Gastrocnemius medialis (tissue), 4 donors: ENCODE measurements around the gene C6orf89. TPM values are rescaled to one million over a fixed set of nuclear protein-coding genes. Genes with fewer than 3 reads are reported as not detected.
"Not testable (repeated sequence)": the region's sequence is repeated elsewhere in the genome, so short reads cannot be mapped to it uniquely, and the experiment has no call there.

ENCODE experiments used
- ATAC-seq, 2 donors: fragments of 150-250 bp; one replicate each; pipeline ENCODE4 v1.9.1; 2016
- DNase-seq, 2 donors: peaks; one replicate each; pipeline ENCODE4 v3.0.0-alpha.2; 2019
- H3K27ac ChIP-seq, 4 donors: fragments of 200-600 bp; sonication (generic); 1 replicate in 1 of 4; 2 replicates in 3 of 4; pipeline ENCODE4 v1.5.1; 2016 to 2018; ENCODE audit warnings: mild to moderate bottlenecking in 2 of 4, moderate library complexity in 1 of 4
- H3K27me3 ChIP-seq, 3 donors: fragments of 200-600 bp; sonication (generic) in 2 of 3; 1 replicate in 1 of 3; 2 replicates in 2 of 3; pipeline versions ENCODE4 v1.5.1 to v1.6.0; 2016 to 2019; ENCODE audit warnings: mild to moderate bottlenecking in 1 of 3, moderate library complexity in 1 of 3
- H3K36me3 ChIP-seq, 2 donors: fragments of 200-600 bp; sonication (generic) in 1 of 2; one replicate each; pipeline ENCODE4 v1.5.1; 2017 to 2018
- H3K4me1 ChIP-seq, 2 donors: fragments of 200-600 bp; sonication (generic) in 1 of 2; one replicate each; pipeline ENCODE4 v1.5.1; 2016 to 2017; ENCODE audit warnings: mild to moderate bottlenecking in 2 of 2
- H3K4me3 ChIP-seq, 4 donors: fragments of 200-600 bp; sonication (generic) in 3 of 4; 1 replicate in 1 of 4; 2 replicates in 3 of 4; pipeline ENCODE4 v1.5.1; 2016 to 2019; ENCODE audit warnings: mild to moderate bottlenecking in 2 of 4
- H3K9me3 ChIP-seq, 3 donors: fragments of 200-600 bp; sonication (generic) in 2 of 3; 1 replicate in 1 of 3; 2 replicates in 2 of 3; pipeline ENCODE4 v1.5.1; 2016 to 2019
- CTCF ChIP-seq, 5 experiments: fragments of 450-650 bp in 3 of 5; fragments of 200-600 bp in 2 of 5; sonication (generic) in 2 of 5; IDR thresholded peaks in 4 of 5; conservative IDR thresholded peaks in 1 of 5; 1 replicate in 4 of 5; 2 replicates in 1 of 5; pipeline ENCODE4 v1.5.1; 2016 to 2019; ENCODE audit warnings: antibody characterized with exemption in 5 of 5, mild to moderate bottlenecking in 3 of 5, moderate library complexity in 3 of 5
- POLR2A ChIP-seq, 2 donors: fragments of 450-650 bp; IDR thresholded peaks; one replicate each; pipeline ENCODE4 v1.6.1; 2017; ENCODE audit warnings: antibody characterized with exemption in 2 of 2, mild to moderate bottlenecking in 2 of 2, moderate library complexity in 2 of 2
- in situ Hi-C, 4 donors: fragments of 200-750 bp; cut with MboI; loops; one replicate each; pipeline versions ENCODE4 v1.15.0 to v1.8.0; 2017; ENCODE audit warnings: low sequenced_read_pairs in 4 of 4
- intact Hi-C: fragments of 100-400 bp; cut with DNase I; formaldehyde crosslinking; loops from one replicate; pipeline ENCODE4 v1.15.1; 2023; ENCODE audit warnings: low total_unique reads
- total RNA-seq, 4 donors: library from RNA; depleted of rRNA; stranded (reverse); fragments of >200 nt; gene quantifications; one replicate each; pipeline versions ENCODE4 v1.1.0 to v1.2.3, GENCODE V29; 2016

The C6orf89 gene
- total RNA-seq, 4 donors from 2014 or later = 30.8 to 53.2 (median 38.8) TPM

- Histone ChIP-seq H3K9me3 (no peaks in the 10 kb centered on the region), H3K4me1 (no peaks in the 10 kb centered on the region), H3K27me3 (no peaks in the 10 kb centered on the region), H3K27ac (no peak overlapping the region), H3K36me3 (no peaks in the 10 kb centered on the region), H3K4me3 (no peak overlapping the region)
- ATAC-seq (no peak), DNase-seq (no peak)
- in situ Hi-C loops (no loop called here), intact Hi-C loops (no loop called here)
- no peak for TF ChIP-seq POLR2A (IDR thresholded peaks at IDR 0.05)
- TF ChIP-seq CTCF (IDR thresholded peaks at IDR 0.05 in 4 of 5, conservative IDR thresholded peaks at IDR 0.05 in 1 of 5) = no peak
Observed at GRCh38 chr6:36940027-36940426, 54.3 kb downstream of the C6orf89 start.

- intact Hi-C loops, H3K36me3 ChIP-seq, H3K4me1 ChIP-seq, in situ Hi-C loops, ATAC-seq, H3K9me3 ChIP-seq, DNase-seq, H3K27ac ChIP-seq, H3K4me3 ChIP-seq, H3K27me3 ChIP-seq: not testable (repeated sequence)
Observed at GRCh38 chr6:36941561-36941960, 55.8 kb downstream of the C6orf89 start.

GRCh38 chr6:36942329-36942728 is 56.6 kb downstream of the C6orf89 start:
- DNase-seq, H3K4me3 ChIP-seq, ATAC-seq, H3K4me1 ChIP-seq, H3K27ac ChIP-seq, intact Hi-C loops, H3K36me3 ChIP-seq, H3K27me3 ChIP-seq, H3K9me3 ChIP-seq, in situ Hi-C loops: not testable (repeated sequence)

- DNase-seq (no peak), ATAC-seq (no peak)
- Histone ChIP-seq H3K27ac (no peak overlapping the region), H3K4me3 (no peak overlapping the region), H3K4me1 (no peaks in the 10 kb centered on the region), H3K9me3 (no peaks in the 10 kb centered on the region), H3K27me3 (no peaks in the 10 kb centered on the region), H3K36me3 (no peaks in the 10 kb centered on the region)
- intact Hi-C loops (no loop called here), in situ Hi-C loops (no loop called here)
- TF ChIP-seq POLR2A (IDR thresholded peaks at IDR 0.05) (no peak), CTCF (IDR thresholded peaks at IDR 0.05 in 4 of 5, conservative IDR thresholded peaks at IDR 0.05 in 1 of 5) (no peak)
Observed at GRCh38 chr6:36944650-36945049, 58.9 kb downstream of the C6orf89 start.

- Histone ChIP-seq H3K4me3 (no peak overlapping the region), H3K27ac (no peak overlapping the region), H3K27me3 (no peaks in the 10 kb centered on the region), H3K36me3 (no peaks in the 10 kb centered on the region), H3K4me1 (no peaks in the 10 kb centered on the region), H3K9me3 (no peaks in the 10 kb centered on the region)
- in situ Hi-C loops (no loop called here), intact Hi-C loops (no loop called here)
- TF ChIP-seq CTCF (IDR thresholded peaks at IDR 0.05 in 4 of 5, conservative IDR thresholded peaks at IDR 0.05 in 1 of 5) = no peak
- DNase-seq = no peak
- no peak for ATAC-seq
Observed at GRCh38 chr6:36945301-36945700, 59.5 kb downstream of the C6orf89 start.

GRCh38 chr6:36946526-36946925 is 60.8 kb downstream of the C6orf89 start:
- no peaks in the 10 kb centered on the region for H3K9me3 ChIP-seq
- no peaks in the 10 kb centered on the region for H3K4me1 ChIP-seq
- in situ Hi-C loops (no loop called here), intact Hi-C loops (no loop called here)
- DNase-seq = no peak
- TF ChIP-seq CTCF (IDR thresholded peaks at IDR 0.05 in 4 of 5, conservative IDR thresholded peaks at IDR 0.05 in 1 of 5) = no peak
- TF ChIP-seq POLR2A (IDR thresholded peaks at IDR 0.05) = no peak
- no peak for ATAC-seq
- H3K27ac ChIP-seq = no peak overlapping the region
- no peak overlapping the region for H3K4me3 ChIP-seq
- H3K27me3 ChIP-seq = no peaks in the 10 kb centered on the region
- H3K36me3 ChIP-seq = no peaks in the 10 kb centered on the region
